GM12801 (cell line): Measurements from ENCODE around the gene RCOR2.

Source experiments
- TF ChIP-seq, protein P1 (sequence below): IDR thresholded peaks from one replicate; pipeline ENCODE4 v1.5.1; 2011; ENCODE audit warnings: control low read depth; ENCODE audit not compliant: insufficient read length; ENCODE audit errors: extremely low read depth

RCOR2 gene

DNA sequence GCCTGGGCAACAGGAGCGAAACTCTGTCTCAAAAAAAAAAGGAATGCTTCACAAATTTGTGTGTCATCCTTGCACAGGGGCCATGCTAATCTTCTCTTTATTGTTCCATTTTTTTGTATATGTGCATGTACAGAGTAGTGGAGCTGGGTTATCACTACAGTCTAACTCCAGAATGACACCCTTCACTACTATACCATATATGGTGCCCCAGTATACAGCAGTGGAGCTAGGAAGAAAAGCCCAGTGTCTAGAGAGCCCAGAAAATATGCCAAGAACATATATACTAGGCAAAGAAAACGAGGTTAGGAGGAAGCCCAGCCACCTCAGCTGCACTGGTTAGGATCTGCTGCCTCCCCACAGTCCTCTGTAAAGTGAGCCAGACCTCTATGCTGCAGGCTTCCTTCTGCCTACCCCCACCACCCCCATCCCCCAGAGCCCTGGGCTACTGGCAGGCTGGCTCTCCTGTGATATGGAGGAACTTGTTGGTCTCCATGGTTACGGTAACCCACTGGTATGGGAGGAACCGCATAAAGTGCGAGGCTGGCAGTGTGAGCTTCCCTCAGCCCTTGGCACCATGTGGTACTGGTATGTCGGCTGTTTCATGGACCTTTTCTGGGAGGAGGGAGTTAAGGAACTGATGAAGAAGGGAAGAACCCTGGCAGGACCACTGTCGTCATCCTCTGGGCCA is 34.3 kb downstream of the RCOR2 start:
- TF ChIP-seq, protein P1, sequence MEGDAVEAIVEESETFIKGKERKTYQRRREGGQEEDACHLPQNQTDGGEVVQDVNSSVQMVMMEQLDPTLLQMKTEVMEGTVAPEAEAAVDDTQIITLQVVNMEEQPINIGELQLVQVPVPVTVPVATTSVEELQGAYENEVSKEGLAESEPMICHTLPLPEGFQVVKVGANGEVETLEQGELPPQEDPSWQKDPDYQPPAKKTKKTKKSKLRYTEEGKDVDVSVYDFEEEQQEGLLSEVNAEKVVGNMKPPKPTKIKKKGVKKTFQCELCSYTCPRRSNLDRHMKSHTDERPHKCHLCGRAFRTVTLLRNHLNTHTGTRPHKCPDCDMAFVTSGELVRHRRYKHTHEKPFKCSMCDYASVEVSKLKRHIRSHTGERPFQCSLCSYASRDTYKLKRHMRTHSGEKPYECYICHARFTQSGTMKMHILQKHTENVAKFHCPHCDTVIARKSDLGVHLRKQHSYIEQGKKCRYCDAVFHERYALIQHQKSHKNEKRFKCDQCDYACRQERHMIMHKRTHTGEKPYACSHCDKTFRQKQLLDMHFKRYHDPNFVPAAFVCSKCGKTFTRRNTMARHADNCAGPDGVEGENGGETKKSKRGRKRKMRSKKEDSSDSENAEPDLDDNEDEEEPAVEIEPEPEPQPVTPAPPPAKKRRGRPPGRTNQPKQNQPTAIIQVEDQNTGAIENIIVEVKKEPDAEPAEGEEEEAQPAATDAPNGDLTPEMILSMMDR, result no peak

DNA sequence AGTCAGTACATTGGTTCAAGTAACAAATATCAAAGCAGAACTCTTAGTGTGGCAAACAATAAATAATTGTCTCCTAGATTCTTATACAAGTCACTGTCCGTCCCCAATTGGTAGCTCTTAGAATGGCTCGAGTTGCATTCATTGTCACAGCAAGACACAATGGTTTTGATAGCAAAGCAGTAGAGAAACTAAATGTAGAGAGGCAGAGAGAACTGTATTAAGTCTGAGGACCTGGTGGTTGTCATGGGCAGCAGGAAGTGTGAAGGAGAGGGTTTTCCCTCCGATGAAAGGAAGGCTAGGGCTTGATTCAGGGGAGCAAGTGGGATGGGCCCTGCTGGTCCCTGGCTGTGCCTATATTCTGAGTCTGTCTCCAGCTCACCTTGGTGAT is 36.6 kb downstream of the RCOR2 start:
- TF ChIP-seq, protein P1, result no peak

DNA sequence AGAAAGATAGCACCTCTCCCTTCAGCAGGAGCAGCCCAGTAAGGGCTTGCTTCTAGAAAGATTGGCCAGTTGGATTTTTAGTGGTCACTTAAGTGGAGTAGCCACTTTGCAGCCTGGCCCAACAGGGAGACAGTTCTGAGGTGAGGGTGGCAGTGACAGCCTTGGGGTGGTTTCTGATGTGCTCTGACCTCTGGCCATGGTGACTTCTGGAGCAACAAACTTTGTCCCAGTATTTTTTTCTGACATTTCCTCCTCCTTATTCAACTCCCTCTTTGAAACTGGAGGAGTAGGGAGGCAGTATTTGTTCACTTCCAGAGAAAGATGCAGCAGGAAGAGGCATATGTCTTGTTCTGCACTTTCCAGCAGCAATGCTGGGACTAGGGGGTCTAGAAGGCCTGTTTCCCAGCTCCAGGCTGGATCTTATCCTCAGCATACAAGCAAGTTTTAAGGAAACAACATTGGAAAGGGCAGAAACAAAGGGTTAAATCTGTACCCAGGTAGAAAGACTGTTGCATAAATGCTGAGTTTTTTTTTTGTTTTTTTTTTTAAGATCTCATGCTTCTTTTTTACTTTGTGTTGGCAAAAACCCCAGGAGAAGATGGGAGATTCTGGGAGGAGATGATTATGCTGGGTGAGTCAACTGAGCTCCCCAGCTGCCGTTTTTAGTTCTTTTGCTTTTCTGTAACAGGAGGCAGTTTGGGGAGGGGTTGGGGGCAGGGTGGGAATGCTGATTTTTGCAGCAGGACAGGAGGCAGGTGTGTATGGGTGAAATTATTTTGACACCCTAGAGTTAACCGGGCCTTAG is 37.2 kb downstream of the RCOR2 start:
- TF ChIP-seq, protein P1, result no peak

DNA sequence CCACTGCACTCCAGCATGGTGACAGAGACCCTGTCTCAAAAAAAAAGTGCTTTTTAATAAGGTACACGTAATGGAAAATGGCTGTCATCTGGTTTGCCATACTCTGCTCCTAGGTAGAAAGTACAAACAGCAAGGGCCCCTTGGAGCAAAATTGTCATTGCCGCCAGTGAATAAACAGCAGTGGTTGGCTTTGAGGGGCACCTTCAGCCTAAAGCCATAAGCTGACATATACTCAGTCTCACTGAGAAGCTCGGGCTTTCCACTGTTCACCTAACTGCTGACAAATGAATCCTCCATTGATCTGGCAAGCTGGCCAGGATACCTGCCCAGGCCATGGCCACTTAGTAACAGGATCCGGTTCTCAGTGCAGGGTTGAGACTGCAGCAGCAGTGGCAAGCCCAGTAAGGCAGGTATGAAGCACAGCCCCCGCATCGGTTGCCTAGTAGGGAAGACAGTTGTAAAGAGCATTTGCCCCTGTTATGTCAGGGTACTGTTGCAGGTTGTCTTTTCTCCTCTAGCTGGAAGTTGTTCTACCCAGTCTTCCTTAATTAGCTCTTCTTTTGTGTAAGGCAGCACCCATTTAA is 39.2 kb downstream of the RCOR2 start:
- TF ChIP-seq, protein P1, result no peak

DNA sequence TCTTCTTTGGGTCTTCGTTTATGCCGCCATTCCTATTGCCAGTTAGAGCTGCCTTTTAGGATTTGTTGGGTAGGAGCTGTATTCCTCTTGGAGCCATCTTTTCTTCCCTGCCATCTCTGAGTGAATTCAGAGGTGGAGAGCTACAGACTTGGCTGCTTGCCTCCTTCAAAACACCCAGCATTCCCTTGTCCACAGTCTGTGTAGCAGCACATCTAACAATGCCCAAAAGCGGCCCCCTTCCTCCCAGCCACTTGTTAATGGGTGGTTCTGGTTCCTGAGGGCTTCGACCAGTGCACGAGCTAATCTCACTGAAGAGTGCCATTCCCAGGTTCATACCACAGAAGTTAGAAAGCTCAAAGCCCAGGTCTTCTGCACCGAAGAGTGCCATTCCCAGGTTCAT is 40.3 kb downstream of the RCOR2 start:
- TF ChIP-seq, protein P1, result no peak

DNA sequence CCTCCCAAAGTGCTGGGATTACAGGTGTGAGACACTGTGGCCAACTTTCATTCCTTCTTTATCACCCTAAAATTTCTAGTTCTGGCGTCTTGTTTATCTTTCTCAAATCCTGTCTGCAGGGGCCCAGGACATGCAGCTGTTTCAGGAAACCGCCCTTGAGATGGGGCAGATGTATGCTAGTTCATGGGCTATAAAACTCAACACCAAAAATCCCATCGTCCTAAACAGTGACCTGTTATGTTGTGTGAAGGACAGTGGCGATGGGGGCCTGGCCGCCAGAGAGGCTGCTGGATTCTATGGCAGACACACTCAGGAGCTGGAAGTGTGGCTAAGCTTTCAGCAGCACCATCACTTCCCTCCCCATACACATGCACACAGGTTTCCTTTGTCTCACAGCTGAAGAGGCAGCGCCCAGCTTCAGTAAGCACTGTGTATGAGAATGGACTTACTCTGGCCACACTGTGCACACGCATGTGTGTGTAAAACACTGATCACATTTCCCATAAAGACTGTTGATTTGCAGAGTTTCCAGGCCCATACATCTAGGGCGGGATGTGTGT is 41.4 kb downstream of the RCOR2 start:
- TF ChIP-seq, protein P1, result no peak

DNA sequence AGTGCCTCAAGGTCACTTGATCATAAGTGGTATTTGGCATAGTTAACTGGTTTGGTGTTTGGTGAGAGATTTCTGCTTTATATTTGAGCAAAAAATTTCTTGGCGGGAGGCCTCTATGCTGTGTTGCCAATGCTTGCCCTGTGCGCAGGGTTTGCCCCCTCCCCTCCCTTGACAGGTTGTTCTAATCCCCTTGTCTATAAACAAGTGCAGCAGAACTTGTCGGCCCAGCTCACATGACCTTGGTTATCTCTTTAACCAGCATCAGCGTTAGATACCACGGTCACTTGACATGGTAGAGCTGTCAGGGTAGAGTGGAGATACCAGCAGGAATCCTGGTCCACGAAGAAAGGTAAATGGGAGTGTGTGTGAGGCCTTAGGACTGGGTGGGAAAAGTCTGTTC is 42.5 kb downstream of the RCOR2 start:
- TF ChIP-seq, protein P1, result no peak
